ENCODE data around the gene CNOT6.

CNOT6 gene

DNA sequence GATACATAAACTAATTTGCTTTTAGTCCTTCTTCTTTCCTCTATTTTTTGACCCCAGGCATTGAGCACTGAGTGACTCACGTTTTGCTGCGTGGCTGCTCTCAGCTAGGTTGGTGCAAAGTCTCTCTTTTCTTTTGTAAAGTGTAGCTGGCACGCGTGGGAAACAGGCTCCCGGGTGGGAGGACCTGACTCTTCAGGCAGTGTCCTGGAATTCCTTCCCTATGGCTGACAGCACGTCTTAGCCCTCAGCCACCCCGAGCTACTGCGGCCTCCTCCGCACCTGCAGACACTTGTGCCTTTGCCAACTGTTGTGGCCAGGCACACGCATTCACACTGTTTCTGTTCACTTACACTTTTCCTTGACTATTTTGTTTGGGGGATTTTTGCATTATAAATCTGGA, 98.0 kb downstream of the CNOT6 start:
- H3K27ac ChIP-seq = no peak overlapping the region
- TF ChIP-seq, protein P1, sequence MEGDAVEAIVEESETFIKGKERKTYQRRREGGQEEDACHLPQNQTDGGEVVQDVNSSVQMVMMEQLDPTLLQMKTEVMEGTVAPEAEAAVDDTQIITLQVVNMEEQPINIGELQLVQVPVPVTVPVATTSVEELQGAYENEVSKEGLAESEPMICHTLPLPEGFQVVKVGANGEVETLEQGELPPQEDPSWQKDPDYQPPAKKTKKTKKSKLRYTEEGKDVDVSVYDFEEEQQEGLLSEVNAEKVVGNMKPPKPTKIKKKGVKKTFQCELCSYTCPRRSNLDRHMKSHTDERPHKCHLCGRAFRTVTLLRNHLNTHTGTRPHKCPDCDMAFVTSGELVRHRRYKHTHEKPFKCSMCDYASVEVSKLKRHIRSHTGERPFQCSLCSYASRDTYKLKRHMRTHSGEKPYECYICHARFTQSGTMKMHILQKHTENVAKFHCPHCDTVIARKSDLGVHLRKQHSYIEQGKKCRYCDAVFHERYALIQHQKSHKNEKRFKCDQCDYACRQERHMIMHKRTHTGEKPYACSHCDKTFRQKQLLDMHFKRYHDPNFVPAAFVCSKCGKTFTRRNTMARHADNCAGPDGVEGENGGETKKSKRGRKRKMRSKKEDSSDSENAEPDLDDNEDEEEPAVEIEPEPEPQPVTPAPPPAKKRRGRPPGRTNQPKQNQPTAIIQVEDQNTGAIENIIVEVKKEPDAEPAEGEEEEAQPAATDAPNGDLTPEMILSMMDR (IDR thresholded peaks at IDR 0.05) = no peak
- no peak for TF ChIP-seq ZFX (IDR thresholded peaks at IDR 0.05; ENCODE audit: borderline replicate concordance)

DNA sequence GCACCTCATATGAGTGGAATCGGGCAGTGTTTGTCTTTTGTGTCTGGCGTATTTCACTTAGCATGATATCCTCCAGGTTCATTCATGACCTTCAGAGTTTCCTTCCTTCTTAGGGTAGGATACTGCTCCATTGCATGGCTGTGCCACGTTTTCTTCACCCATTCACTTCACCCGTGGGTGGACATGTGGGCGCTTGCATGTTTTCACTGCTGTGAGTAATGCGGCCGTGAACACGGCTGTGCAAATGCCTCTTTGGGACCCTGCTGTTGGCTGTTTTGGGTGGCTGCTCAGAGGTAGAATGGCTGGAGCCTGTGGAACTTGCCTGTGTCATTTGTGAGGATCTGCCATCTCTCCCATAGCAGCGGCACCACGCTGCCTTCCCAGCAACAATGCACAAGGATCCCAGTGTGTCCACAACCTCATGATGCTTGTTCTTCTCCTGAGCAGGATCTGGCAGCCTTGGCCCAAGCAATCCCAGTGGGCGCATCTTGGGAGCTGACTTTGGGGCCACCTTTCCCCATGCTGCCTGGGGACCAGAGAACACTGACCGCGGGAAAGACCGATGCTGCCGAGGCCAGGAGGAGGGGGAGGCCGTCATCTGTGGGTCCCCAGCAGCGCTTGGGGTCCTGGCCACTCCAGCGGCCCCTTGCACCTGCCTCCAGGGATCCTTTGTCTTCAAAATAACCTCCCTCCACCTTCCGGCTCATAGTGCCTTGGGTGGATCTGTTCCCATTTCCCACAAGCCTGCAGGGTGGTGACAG, 99.4 kb downstream of the CNOT6 start:
- H3K27ac ChIP-seq = no peak overlapping the region
- no peak for TF ChIP-seq ZFX (IDR thresholded peaks at IDR 0.05; ENCODE audit: borderline replicate concordance)

DNA sequence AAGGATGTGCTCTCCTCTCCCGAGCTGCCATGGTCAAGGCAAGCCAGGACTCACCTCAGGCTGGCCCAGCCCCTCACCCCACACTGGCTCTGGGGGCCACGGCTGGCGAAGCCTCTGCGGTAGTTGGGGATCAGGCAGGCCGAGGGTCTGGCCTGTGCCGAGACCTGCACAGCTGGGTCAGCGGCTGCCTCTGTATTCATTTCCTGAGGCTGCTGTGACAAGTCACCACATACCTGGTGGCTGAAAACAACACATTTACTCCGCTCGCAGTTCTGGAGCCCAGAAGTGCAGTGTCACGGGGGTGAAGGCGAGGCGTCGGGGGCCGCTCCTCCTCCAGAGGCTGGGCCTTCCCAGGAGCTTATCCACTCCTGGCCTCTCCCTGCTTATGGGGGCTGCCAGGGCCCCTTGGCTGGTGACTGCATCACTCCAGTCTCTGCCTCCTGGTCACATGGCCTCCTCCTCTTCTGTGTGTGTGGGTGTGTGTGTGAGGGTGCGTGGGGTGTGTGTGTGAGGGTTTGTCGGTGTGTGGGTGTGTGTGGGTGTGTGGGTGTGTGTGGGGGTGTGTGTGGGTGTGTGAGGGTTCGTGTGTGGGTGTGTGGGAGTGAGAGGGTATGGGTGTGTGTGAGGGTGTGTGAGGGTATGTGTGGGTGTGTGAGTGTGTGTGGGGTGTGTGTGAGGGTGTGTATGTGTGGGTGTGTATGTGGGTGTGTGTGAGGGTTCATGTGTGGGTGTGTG, 100.3 kb downstream of the CNOT6 start:
- H3K27ac ChIP-seq = no peak overlapping the region
- TF ChIP-seq, protein P1 (IDR thresholded peaks at IDR 0.05) = no peak
- no peak for TF ChIP-seq ZFX (IDR thresholded peaks at IDR 0.05; ENCODE audit: borderline replicate concordance)

DNA sequence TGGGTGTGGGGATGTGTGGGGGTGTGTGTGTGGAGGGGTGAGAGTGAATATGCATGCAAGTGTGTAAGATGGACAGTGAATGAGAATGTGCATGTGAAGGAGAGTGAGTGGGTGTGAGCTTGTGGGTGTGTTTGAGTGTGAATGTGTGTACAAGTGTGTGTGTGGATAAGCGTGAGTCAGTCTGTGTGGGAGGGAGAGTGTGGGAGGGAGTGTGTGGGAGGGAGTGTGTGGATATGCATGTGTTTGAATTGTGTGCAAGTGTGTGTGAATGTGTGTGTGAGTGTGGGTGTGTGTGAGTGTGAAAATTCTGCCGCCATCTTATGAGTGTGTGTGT, 100.8 kb downstream of the CNOT6 start:
- peak overlapping the region; percentile 15; the same call in 1 of the 2 replicates for H3K27ac ChIP-seq
- TF ChIP-seq, protein P1 (IDR thresholded peaks at IDR 0.05) = no peak
- no peak for TF ChIP-seq ZFX (IDR thresholded peaks at IDR 0.05; ENCODE audit: borderline replicate concordance)

DNA sequence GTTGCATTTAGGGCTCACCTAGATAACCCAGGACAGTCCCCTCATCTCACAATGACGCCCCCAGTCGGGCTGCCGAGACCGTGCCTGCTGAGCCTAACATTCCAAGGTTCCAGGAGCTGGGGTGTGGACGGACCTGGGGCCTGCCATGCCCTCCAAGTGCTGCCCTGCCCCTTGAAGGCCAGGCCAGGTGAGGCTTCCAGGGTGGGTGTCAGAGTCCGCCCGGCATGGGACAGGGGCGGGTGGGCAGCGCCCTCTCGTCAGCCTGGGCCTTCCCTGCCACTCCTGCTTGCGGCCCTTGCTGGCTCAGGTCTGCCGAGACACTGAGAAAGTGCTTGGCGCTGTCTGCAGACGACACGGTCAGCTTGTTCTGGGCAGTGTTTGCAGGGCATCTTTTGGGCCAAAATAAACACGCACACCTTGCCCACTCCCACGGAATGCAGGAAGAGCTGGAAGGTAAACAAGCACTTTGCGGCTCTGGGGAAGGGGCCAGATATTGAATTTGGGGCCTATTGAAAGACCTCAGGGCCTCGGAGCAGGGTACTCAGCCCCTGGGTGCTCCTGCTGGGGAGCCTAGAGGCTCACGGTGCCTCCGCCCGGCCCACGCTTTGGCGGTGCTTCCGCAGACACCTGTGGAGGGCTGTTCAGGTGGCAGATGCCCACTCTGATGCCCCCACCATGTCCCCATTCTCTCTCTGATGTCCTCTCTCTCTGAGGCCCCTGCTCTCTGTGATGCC, 101.4 kb downstream of the CNOT6 start:
- peak overlapping the region; percentile 15; the same call in 1 of the 2 replicates for H3K27ac ChIP-seq
- TF ChIP-seq ZFX (IDR thresholded peaks at IDR 0.05; ENCODE audit: borderline replicate concordance) = no peak
- TF ChIP-seq, protein P1 (IDR thresholded peaks at IDR 0.05) = no peak

DNA sequence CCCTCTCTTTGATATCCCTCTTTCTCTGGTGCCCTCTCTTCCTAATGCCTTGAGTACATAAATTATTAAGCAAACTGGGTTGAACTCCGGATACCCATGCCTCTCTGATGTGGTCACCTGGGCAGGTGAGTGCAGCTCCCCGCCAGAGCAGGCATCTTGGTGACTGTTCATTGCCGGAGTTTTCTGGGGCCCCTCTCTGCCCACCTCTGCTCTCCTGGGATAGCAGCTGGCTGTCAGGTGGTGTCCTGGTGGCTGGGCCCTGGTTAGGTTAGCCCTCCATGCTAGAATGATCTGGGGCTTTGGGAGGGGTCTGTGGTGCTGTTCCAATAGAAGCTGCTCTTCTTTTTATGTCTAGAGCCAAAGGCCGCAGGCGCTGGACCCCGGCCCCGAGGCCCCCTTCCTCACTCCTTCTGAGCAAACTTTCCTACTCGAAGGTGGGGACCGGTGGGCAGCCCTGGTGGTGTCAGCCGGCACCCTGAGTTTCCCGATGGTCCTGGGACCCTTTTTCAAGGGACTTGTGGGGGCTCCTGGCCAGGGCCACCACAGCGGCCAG, 102.0 kb downstream of the CNOT6 start:
- H3K27ac ChIP-seq = peak overlapping the region; percentile 15; the same call in 1 of the 2 replicates

More for the DNA sequence above, 102.0 kb downstream of the CNOT6 start:
- TF ChIP-seq ZFX (IDR thresholded peaks at IDR 0.05; ENCODE audit: borderline replicate concordance) = no peak
- TF ChIP-seq, protein P1 (IDR thresholded peaks at IDR 0.05) = no peak
